ENCODE measurements around the gene DRC1. TPM values are rescaled to one million over a fixed set of nuclear protein-coding genes. Genes with fewer than 3 reads are reported as not detected.

Gene DRC1
- total RNA-seq, 1 experiment from 2014 or later: 0.18 TPM

DNA sequence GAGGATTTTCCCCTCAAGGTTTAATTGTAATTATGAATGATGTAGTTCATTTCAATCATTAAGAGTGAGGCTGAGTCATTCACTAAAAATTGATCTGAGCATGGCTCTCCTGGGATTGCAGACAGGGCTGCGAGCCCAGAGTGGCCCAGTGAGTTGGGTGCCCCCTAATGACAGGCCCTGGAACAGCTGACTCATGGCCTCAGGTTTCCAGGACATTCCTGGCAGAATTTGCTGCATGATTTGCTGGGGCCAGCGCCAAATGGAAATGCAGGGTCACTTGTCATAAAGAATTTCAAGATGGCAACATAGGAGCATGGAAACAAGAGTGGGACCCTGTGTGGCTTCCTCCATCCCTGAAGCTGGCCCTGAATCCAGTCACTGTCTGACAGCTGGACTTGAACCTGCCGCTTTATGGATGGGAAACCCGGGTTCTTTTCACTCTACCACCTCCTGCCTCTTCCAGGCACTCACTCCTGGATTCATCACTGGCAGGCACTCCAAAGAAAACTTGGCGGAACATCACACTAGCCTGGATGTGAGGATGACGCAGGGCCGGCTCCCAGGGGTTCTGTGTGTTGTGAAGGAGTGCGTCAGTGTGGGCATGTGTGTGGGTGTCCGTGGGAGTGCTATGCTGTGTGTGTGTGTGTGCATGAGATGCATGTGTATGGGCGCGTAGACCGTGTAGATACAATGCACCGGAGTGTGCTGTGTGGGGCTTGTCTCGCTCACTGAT lies 61.0 kb downstream of the DRC1 start:
- ATAC-seq (no peak), DNase-seq (ENCODE audit: low read depth, low spot score) (no peak)
- CTCF ChIA-PET: no interaction called here
- H3K27ac ChIP-seq (ENCODE audit: low read length): no peak overlapping the region
- H3K9me3 ChIP-seq (ENCODE audit: control insufficient read depth, insufficient read depth, low read depth, low read length): no peaks in the 10 kb centered on the region
- BruUV-seq (replicated peaks): no TSS peak
- no peak overlapping the region for H3K4me3 ChIP-seq (ENCODE audit: low read depth in 2 of 2, low read length in 2 of 2)
- intact Hi-C loops (cut with micrococcal nuclease; ENCODE audit: unreplicated experiment): no loop called here
- no peaks in the 10 kb centered on the region for H3K27me3 ChIP-seq (ENCODE audit: control insufficient read depth, insufficient read depth, low read length)
- in situ Hi-C loops (cut with HindIII; ENCODE audit: low pct_unique_long_range_greater_than_20kb, low sequenced_read_pairs): no loop called here
- TF ChIP-seq TCF7L2 (IDR thresholded peaks at IDR 0.05; ENCODE audit: low read depth, low read length): no peak
- TF ChIP-seq, protein P1, sequence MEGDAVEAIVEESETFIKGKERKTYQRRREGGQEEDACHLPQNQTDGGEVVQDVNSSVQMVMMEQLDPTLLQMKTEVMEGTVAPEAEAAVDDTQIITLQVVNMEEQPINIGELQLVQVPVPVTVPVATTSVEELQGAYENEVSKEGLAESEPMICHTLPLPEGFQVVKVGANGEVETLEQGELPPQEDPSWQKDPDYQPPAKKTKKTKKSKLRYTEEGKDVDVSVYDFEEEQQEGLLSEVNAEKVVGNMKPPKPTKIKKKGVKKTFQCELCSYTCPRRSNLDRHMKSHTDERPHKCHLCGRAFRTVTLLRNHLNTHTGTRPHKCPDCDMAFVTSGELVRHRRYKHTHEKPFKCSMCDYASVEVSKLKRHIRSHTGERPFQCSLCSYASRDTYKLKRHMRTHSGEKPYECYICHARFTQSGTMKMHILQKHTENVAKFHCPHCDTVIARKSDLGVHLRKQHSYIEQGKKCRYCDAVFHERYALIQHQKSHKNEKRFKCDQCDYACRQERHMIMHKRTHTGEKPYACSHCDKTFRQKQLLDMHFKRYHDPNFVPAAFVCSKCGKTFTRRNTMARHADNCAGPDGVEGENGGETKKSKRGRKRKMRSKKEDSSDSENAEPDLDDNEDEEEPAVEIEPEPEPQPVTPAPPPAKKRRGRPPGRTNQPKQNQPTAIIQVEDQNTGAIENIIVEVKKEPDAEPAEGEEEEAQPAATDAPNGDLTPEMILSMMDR (IDR thresholded peaks at IDR 0.05): peak; percentile 71
- no peaks in the 10 kb centered on the region for H3K36me3 ChIP-seq (ENCODE audit: control insufficient read depth, insufficient read depth, low read length)
- POLR2A ChIA-PET: no interaction called here
- no peaks in the 10 kb centered on the region for H3K4me1 ChIP-seq (ENCODE audit: control insufficient read depth, insufficient read depth, low read length)

DNA sequence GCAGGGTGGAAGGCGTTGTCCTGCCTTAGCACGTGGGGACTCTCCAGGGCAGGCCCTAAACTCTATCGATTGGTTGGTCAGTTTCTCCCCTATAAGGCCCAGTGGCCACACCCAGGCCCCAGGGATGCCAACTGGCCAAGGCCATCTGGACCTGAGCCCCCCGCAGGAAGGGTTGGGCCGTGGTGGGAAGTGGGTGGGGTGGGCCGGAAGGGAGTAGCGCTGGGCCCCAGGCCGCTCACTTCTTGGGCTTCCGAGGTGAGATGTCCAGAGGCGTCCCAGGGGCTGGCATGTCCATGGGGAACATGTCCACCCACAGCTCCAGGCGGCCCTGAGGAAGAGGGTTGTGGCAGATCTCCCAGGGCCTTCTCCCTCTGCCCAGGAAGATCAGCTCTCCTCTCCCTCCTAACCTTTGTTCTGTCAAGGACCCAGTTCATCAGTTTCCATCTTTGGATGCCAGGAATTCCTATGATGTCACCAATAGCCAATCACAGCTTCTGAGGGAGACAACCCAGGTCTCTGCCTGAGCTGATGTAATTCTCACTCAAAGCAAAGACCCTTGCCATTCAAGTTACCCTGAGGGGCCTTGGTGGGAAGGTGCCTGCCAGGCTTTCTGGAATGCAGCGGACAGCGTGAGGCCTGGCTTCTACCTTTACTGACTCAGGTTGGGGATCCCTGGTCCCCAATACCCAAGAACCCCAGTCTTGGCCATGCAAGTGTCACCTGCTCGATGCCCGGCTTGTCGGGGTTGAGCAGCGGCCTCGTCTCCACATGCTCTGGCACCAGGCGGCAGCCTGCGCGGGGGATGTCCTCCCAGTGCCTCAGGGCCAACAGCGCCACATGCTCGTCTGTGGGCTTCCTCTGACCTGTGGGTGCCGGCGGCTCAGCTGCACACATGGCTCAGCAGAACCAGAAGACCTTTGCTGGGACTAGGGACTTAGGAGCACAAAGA lies 61.8 kb downstream of the DRC1 start:
- CTCF ChIA-PET: no interaction called here
- no peak overlapping the region for H3K27ac ChIP-seq (ENCODE audit: low read length)
- no TSS peak for BruUV-seq (replicated peaks)
- ATAC-seq (no peak), DNase-seq (ENCODE audit: low read depth, low spot score) (no peak)
- POLR2A ChIA-PET: no interaction called here
- no peaks in the 10 kb centered on the region for H3K9me3 ChIP-seq (ENCODE audit: control insufficient read depth, insufficient read depth, low read depth, low read length)
- H3K36me3 ChIP-seq (ENCODE audit: control insufficient read depth, insufficient read depth, low read length): no peaks in the 10 kb centered on the region
- no peaks in the 10 kb centered on the region for H3K27me3 ChIP-seq (ENCODE audit: control insufficient read depth, insufficient read depth, low read length)
- intact Hi-C loops (cut with micrococcal nuclease; ENCODE audit: unreplicated experiment) (no loop called here), in situ Hi-C loops (cut with HindIII; ENCODE audit: low pct_unique_long_range_greater_than_20kb, low sequenced_read_pairs) (no loop called here)
- no peak overlapping the region for H3K4me3 ChIP-seq (ENCODE audit: low read depth in 2 of 2, low read length in 2 of 2)
- no peaks in the 10 kb centered on the region for H3K4me1 ChIP-seq (ENCODE audit: control insufficient read depth, insufficient read depth, low read length)
- no peak for TF ChIP-seq POLR2AphosphoS5 (IDR thresholded peaks at IDR 0.05; ENCODE audit: low read depth, low read length)
- TF ChIP-seq, protein P2, sequence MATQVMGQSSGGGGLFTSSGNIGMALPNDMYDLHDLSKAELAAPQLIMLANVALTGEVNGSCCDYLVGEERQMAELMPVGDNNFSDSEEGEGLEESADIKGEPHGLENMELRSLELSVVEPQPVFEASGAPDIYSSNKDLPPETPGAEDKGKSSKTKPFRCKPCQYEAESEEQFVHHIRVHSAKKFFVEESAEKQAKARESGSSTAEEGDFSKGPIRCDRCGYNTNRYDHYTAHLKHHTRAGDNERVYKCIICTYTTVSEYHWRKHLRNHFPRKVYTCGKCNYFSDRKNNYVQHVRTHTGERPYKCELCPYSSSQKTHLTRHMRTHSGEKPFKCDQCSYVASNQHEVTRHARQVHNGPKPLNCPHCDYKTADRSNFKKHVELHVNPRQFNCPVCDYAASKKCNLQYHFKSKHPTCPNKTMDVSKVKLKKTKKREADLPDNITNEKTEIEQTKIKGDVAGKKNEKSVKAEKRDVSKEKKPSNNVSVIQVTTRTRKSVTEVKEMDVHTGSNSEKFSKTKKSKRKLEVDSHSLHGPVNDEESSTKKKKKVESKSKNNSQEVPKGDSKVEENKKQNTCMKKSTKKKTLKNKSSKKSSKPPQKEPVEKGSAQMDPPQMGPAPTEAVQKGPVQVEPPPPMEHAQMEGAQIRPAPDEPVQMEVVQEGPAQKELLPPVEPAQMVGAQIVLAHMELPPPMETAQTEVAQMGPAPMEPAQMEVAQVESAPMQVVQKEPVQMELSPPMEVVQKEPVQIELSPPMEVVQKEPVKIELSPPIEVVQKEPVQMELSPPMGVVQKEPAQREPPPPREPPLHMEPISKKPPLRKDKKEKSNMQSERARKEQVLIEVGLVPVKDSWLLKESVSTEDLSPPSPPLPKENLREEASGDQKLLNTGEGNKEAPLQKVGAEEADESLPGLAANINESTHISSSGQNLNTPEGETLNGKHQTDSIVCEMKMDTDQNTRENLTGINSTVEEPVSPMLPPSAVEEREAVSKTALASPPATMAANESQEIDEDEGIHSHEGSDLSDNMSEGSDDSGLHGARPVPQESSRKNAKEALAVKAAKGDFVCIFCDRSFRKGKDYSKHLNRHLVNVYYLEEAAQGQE (IDR thresholded peaks at IDR 0.05; ENCODE audit: insufficient read depth in 1 of 2, low read depth in 2 of 2, low read length in 1 of 2): no peak
- TF ChIP-seq, protein P1 (IDR thresholded peaks at IDR 0.05): no peak
- no peak for TF ChIP-seq TCF7L2 (IDR thresholded peaks at IDR 0.05; ENCODE audit: low read depth, low read length)
- no peak for TF ChIP-seq SIN3A (IDR thresholded peaks at IDR 0.05; ENCODE audit: borderline replicate concordance, insufficient read depth, low read depth, low read length)
